PC-3 (cell line): ENCODE results near the gene SIGLECL1. TPM values are rescaled to one million over a fixed set of nuclear protein-coding genes. Genes with fewer than 3 reads are reported as not detected.

Experiments used
- ATAC-seq: fragments of 200-7000 bp; cut with Tn5 transposase; 2 replicates; pipeline ENCODE4 v1.9.1; 2020; ENCODE audit warnings: mild to moderate bottlenecking, moderate library complexity
- BruUV-seq: library from RNA; stranded (reverse); fragments of 400-500 nt; replicated peaks from 2 replicates; lab custom pipeline; 2021; lab: Mats Ljungman, UMichigan
- CTCF ChIA-PET: fragments of 300-600 bp; sonication (Branson Sonifier 250); formaldehyde crosslinking; loops from one replicate; lab custom pipeline; 2022; ENCODE audit warnings: antibody characterized with exemption; lab: Charles Lee
- POLR2A ChIA-PET: fragments of 300-600 bp; sonication (Branson Sonifier 250); formaldehyde crosslinking; loops from one replicate; lab custom pipeline; 2022; ENCODE audit warnings: antibody characterized with exemption; ENCODE audit not compliant: unreplicated experiment; lab: Charles Lee
- DNase-seq: peaks from one replicate; pipeline ENCODE4 v3.0.0-alpha.2; 2015
- H2AFZ ChIP-seq: fragments of 300-600 bp; sonication (generic); 2 replicates; pipeline ENCODE4 v1.6.0; 2016; ENCODE audit warnings: antibody characterized with exemption, low read length
- H3F3A ChIP-seq: fragments of 300-600 bp; sonication (generic); one replicate; pipeline ENCODE4 v1.6.0; 2017; ENCODE audit warnings: antibody characterized with exemption, low read length, control low read depth, mild to moderate bottlenecking; ENCODE audit not compliant: unreplicated experiment
- H3K27ac ChIP-seq: fragments of 300-600 bp; sonication (generic); 2 replicates; pipeline ENCODE4 v1.5.1; 2016; ENCODE audit warnings: mild to moderate bottlenecking, low read length
- H3K27me3 ChIP-seq: fragments of 300-600 bp; sonication (generic); 2 replicates; pipeline ENCODE4 v1.6.1; 2016; ENCODE audit warnings: low read length, mixed read lengths
- H3K36me3 ChIP-seq: fragments of 300-600 bp; sonication (generic); 2 replicates; pipeline ENCODE4 v1.6.1; 2016; ENCODE audit warnings: low read depth, mixed run types, low read length, mixed read lengths
- H3K4me1 ChIP-seq: fragments of 300-600 bp; sonication (generic); 2 replicates; pipeline ENCODE4 v1.5.1; 2016; ENCODE audit warnings: low read length; ENCODE audit not compliant: insufficient read depth
- H3K4me2 ChIP-seq: fragments of 300-600 bp; sonication (generic); 2 replicates; pipeline ENCODE4 v1.6.0; 2016; ENCODE audit warnings: low read length
- H3K4me3 ChIP-seq: fragments of 300-600 bp; sonication (generic); 2 replicates; pipeline ENCODE4 v1.5.1; 2016; ENCODE audit warnings: mild to moderate bottlenecking, low read length, mixed read lengths
- H3K79me2 ChIP-seq: fragments of 300-600 bp; sonication (generic); 2 replicates; pipeline ENCODE4 v1.6.1; 2017; ENCODE audit warnings: low read length, mixed read lengths
- H3K9ac ChIP-seq: fragments of 300-600 bp; sonication (generic); 2 replicates; pipeline ENCODE4 v1.6.0; 2016; ENCODE audit warnings: mild to moderate bottlenecking, low read length
- H3K9me2 ChIP-seq: fragments of 300-600 bp; sonication (generic); replicated peaks from 2 replicates; pipeline ENCODE4 v1.6.1; 2016; ENCODE audit warnings: mixed run types, low read length, mixed read lengths
- H3K9me3 ChIP-seq: fragments of 300-600 bp; sonication (generic); 2 replicates; pipeline ENCODE4 v1.6.1; 2016; ENCODE audit warnings: low read length, mixed read lengths
- H4K20me1 ChIP-seq: fragments of 300-600 bp; sonication (generic); 2 replicates; pipeline ENCODE4 v1.6.1; 2016; ENCODE audit warnings: low read length, mixed read lengths
- EZH2 ChIP-seq: fragments of 300-600 bp; sonication (generic); IDR thresholded peaks from one replicate; pipeline ENCODE4 v1.6.1; 2017; ENCODE audit warnings: antibody characterized with exemption, mild to moderate bottlenecking, low read length; ENCODE audit not compliant: unreplicated experiment
- EZH2phosphoT487 ChIP-seq: fragments of 300-600 bp; sonication (generic); IDR thresholded peaks from 2 replicates; pipeline ENCODE4 v1.6.1; 2018; ENCODE audit warnings: mild to moderate bottlenecking, antibody characterized with exemption, low read length, borderline replicate concordance
- intact Hi-C: fragments of 100-400 bp; cut with micrococcal nuclease; formaldehyde crosslinking; loops from 2 replicates; pipeline ENCODE4 v1.9.0; 2023
- total RNA-seq: library from RNA; depleted of rRNA; stranded (reverse); fragments of >200 nt; gene quantifications from 2 replicates; pipeline ENCODE4 v1.2.3, GENCODE V29; 2014
- TF ChIP-seq, protein P1 (sequence below): fragments of 300-600 bp; sonication (generic); conservative IDR thresholded peaks from 2 replicates; pipeline ENCODE4 v1.5.1; 2017; ENCODE audit warnings: antibody characterized with exemption, low read depth, mild to moderate bottlenecking, low read length

Gene SIGLECL1
- total RNA-seq, 1 experiment from 2014 or later = not detected

DNA sequence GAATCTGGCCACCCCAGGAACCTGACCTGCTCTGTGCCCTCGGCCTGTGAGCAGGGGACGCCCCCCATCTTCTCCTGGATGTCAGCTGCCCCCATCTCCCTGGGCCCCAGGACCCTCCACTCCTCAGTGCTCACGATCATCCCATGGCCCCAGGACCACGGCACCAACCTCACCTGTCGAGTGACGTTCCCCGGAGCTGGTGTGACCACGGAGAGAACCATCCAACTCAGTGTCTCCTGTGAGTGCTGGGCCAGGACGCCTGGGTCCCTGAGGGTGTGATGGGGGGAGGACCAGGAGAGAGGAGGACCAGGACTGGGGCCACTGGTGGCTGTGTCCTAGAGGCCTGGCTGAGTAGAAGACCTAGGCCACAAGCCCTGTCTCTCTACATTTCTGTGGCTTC, 39.0 kb upstream of the SIGLECL1 start:
- CTCF ChIA-PET = no interaction called here

DNA sequence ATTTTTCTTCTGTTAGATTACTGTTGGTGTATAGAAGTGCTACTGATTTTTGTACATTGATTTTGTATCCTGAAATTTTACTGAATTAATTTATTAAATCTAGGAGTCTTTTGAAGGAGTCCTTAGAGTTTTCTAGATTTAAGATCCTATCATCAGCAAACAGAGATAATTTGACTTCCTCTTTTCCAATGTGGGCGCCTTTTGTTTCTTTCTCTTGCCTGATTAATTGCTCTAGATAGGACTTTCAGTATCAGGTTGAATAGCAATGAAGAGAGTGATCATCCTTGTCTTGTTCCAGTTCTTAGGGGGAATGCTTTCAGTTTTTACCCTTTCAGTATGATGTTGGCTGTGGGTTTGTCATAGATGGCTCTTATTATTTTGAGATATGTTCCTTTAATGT, 31.6 kb upstream of the SIGLECL1 start:
- H4K20me1 ChIP-seq = no peaks in the 10 kb centered on the region

More for the DNA sequence above, 39.0 kb upstream of the SIGLECL1 start:
- Histone ChIP-seq H3K79me2 (no peaks in the 10 kb centered on the region), H3K4me2 (no peak overlapping the region), H3K9me3 (no peaks in the 10 kb centered on the region), H3K27ac (no peak overlapping the region), H4K20me1 (no peaks in the 10 kb centered on the region), H3K4me1 (no peaks in the 10 kb centered on the region), H3K27me3 (peaks cover 10% of the 10 kb centered on the region; the same call in 1 of the 2 replicates), H3K9ac (no peak overlapping the region), H2AFZ (no peak overlapping the region), H3K4me3 (no peak overlapping the region), H3K9me2 (no peaks in the 10 kb centered on the region), H3F3A (no peaks in the 10 kb centered on the region), H3K36me3 (no peaks in the 10 kb centered on the region)
- POLR2A ChIA-PET = no interaction called here
- no peak for ATAC-seq
- no peak for TF ChIP-seq EZH2
- DNase-seq = no peak
- intact Hi-C loops = no loop called here
- no TSS peak for BruUV-seq

DNA sequence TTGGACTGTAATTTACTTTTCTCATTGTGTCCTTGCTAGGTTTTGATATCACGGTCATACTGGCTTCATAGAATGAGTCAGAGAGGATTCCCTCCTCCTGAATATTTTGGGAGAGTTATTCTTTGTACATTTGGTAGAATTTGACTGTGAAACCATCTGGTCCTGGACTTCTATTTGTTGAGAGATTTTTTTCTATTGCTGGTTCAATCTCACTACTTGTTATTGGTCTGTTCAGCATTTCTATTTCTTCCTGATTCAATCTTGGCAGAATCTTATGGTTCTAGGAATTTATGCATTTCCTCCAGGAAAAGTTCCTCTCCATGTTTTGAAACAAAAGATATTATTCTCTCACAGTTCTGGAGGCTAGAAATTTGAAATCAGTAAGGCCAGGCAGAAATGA, 30.9 kb upstream of the SIGLECL1 start:
- Histone ChIP-seq H3K79me2 (no peaks in the 10 kb centered on the region), H3K27ac (no peak overlapping the region), H2AFZ (no peak overlapping the region), H3K9me3 (no peaks in the 10 kb centered on the region), H3K36me3 (no peaks in the 10 kb centered on the region), H3K9me2 (no peaks in the 10 kb centered on the region), H4K20me1 (no peaks in the 10 kb centered on the region), H3K27me3 (peaks cover 61% of the 10 kb centered on the region), H3K4me1 (no peaks in the 10 kb centered on the region), H3K9ac (no peak overlapping the region), H3F3A (no peaks in the 10 kb centered on the region), H3K4me2 (no peak overlapping the region), H3K4me3 (no peak overlapping the region)
- ChIA-PET POLR2A (no interaction called here), CTCF (no interaction called here)
- intact Hi-C loops = no loop called here
- ATAC-seq = no peak
- DNase-seq = no peak
- TF ChIP-seq, protein P1, sequence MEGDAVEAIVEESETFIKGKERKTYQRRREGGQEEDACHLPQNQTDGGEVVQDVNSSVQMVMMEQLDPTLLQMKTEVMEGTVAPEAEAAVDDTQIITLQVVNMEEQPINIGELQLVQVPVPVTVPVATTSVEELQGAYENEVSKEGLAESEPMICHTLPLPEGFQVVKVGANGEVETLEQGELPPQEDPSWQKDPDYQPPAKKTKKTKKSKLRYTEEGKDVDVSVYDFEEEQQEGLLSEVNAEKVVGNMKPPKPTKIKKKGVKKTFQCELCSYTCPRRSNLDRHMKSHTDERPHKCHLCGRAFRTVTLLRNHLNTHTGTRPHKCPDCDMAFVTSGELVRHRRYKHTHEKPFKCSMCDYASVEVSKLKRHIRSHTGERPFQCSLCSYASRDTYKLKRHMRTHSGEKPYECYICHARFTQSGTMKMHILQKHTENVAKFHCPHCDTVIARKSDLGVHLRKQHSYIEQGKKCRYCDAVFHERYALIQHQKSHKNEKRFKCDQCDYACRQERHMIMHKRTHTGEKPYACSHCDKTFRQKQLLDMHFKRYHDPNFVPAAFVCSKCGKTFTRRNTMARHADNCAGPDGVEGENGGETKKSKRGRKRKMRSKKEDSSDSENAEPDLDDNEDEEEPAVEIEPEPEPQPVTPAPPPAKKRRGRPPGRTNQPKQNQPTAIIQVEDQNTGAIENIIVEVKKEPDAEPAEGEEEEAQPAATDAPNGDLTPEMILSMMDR = no peak
- TF ChIP-seq EZH2phosphoT487 (no peak), EZH2 (no peak)
- no TSS peak for BruUV-seq

More for the DNA sequence above, 31.6 kb upstream of the SIGLECL1 start:
- Histone ChIP-seq H3K27me3 (peaks cover 55% of the 10 kb centered on the region), H3K9me2 (no peaks in the 10 kb centered on the region), H3K27ac (no peak overlapping the region), H3F3A (no peaks in the 10 kb centered on the region), H3K79me2 (no peaks in the 10 kb centered on the region), H2AFZ (no peak overlapping the region), H3K4me3 (no peak overlapping the region), H3K36me3 (no peaks in the 10 kb centered on the region), H3K9me3 (no peaks in the 10 kb centered on the region), H3K4me2 (no peak overlapping the region), H3K4me1 (no peaks in the 10 kb centered on the region), H3K9ac (no peak overlapping the region)
- TF ChIP-seq, protein P1 = no peak
- TF ChIP-seq EZH2phosphoT487 (no peak), EZH2 (no peak)
- POLR2A ChIA-PET = no interaction called here
- no TSS peak for BruUV-seq
- no peak for DNase-seq
- ATAC-seq = no peak
- intact Hi-C loops = no loop called here
- CTCF ChIA-PET = no interaction called here
